Measurements from ENCODE around the gene HCFC1. TPM values are rescaled to one million over a fixed set of nuclear protein-coding genes. Genes with fewer than 3 reads are reported as not detected.
A peak's percentile ranks its signal among the peaks of the same experiment; 100 is the strongest.

HCFC1 gene
- total RNA-seq, 1 donor from 2014 or later = 61.2 TPM

DNA sequence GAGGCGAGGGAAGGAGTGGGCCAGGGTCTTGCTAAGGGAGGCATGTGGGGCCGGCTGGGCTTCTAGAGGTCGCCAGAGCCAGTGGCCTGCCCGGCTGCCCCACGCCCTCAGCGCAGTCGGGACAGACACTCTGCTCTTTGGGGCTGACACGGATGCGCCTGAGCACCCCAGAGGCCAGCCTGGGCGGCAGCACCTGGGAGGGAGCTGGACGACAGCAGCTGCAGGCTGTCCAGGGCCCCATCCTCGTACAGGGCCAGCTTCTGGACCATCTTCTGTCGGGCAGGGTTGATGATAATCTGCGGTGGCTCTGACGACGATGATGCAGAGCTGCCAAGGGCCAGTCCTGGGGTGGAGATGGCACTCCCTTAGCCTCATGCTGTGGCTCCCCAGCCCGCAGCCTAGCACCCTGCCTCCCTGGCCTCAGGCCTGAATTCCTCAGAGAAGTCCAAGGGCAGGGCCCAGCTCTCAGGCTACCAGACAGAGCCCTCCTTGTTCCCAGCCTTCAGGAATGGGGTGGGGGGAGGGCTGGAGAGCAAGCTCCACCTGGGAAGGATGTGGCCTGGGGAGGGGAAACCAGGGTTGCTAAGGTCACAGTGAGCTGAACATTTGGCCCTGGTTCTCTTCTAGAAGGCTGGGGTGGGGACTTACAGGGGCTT is 40.8 kb upstream of the HCFC1 start:
- Histone ChIP-seq H4K20me1 (ENCODE audit: insufficient read depth, low read length) (peaks cover 7% of the 10 kb centered on the region), H3K9me3 (ENCODE audit: insufficient read depth, low read depth, low read length) (no peaks in the 10 kb centered on the region), H3K36me3 (ENCODE audit: insufficient read depth, low read length) (peaks cover 4% of the 10 kb centered on the region), H3K9ac (ENCODE audit: low read length) (no peak overlapping the region), H3K27me3 (ENCODE audit: insufficient read depth, low read length) (no peaks in the 10 kb centered on the region), H3K79me2 (ENCODE audit: insufficient read depth, low read length) (peaks cover 17% of the 10 kb centered on the region), H3K4me1 (ENCODE audit: insufficient read depth, low read length) (no peaks in the 10 kb centered on the region), H3K27ac (ENCODE audit: low read depth, low read length) (no peak overlapping the region), H2AFZ (ENCODE audit: low read depth, low read length) (no peak overlapping the region), H3K4me2 (ENCODE audit: low read length) (no peak overlapping the region), H3K4me3 (ENCODE audit: insufficient read depth, low read depth, low read length) (no peak overlapping the region)
- no peak overlapping the region for H3K4me3 Mint-ChIP-seq (ENCODE audit: unreplicated experiment)
- peaks cover 4% of the 10 kb centered on the region for H3K36me3 Mint-ChIP-seq (ENCODE audit: low read depth, unreplicated experiment)
- no peak overlapping the region for H3K27ac Mint-ChIP-seq (ENCODE audit: unreplicated experiment)
- DNase-seq (ENCODE audit: low read depth) (no peak), FAIRE-seq (no peak)
- TF ChIP-seq CTCF (IDR thresholded peaks at IDR 0.05; ENCODE audit: insufficient read depth, low read depth, low read length) (no peak), EZH2 (IDR thresholded peaks at IDR 0.05; ENCODE audit: insufficient read depth, low read length) (no peak)
- H3K9me3 Mint-ChIP-seq (ENCODE audit: unreplicated experiment) = no peaks in the 10 kb centered on the region
- H3K4me1 Mint-ChIP-seq (ENCODE audit: low read depth, unreplicated experiment) = no peaks in the 10 kb centered on the region
- no peaks in the 10 kb centered on the region for H3K27me3 Mint-ChIP-seq (ENCODE audit: low read depth, unreplicated experiment)

DNA sequence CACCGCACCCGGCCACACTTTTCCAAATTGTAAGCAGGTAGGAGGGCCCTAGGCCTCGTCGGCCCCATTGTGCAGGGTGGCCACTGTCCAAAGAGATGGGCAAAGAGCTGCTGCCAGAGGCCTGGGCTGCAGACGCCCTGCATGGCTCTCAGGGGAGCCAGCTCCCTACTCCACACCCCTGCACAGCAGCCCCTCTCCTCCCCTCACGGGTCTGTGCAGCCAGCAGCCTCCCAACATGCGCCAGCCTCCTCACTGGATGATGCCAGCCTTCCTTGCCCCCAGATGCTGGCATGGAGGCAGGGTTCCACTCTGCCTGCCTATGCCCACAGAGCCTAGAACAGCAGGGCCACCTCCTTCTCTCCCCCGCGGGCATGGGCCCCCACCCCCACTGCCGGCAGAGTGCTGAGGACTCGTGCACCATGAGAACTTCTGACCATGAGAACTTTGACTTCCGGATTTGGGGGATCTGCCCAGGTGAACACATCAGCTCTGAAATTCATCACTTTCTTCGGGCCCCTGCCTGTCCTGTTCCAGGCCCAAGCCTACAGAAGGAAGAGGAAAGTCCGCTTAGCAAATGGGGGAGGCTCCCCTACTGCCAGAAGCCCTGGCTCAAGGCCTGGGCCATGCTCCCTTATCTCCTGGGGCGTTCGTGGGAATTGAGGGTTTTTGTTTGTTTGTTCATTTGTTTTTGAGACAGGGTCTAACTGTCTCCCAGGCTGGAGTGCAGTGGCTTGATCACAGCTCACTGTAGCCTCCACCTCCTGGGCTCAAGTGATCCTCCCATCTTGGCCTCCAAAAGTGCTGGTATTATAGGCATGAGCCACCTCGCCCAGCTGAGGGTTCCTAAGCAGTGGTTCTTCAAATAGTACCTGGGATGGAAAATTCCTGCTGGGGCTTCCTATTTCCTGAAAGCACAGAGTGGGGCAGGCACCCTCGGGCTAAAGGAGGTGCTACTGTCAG is 40.0 kb upstream of the HCFC1 start:
- FAIRE-seq = peak; percentile 77
- H3K4me1 Mint-ChIP-seq (ENCODE audit: low read depth, unreplicated experiment) = no peaks in the 10 kb centered on the region
- H3K36me3 Mint-ChIP-seq (ENCODE audit: low read depth, unreplicated experiment) = peaks cover 4% of the 10 kb centered on the region

More for the DNA sequence above, 40.0 kb upstream of the HCFC1 start:
- Mint-ChIP-seq H3K9me3 (ENCODE audit: unreplicated experiment) (no peaks in the 10 kb centered on the region), H3K27ac (ENCODE audit: unreplicated experiment) (peak overlapping the region; percentile 26), H3K27me3 (ENCODE audit: low read depth, unreplicated experiment) (no peaks in the 10 kb centered on the region), H3K4me3 (ENCODE audit: unreplicated experiment) (no peak overlapping the region)
- H4K20me1 ChIP-seq (ENCODE audit: insufficient read depth, low read length) = peaks cover 7% of the 10 kb centered on the region
- no peak overlapping the region for H3K27ac ChIP-seq (ENCODE audit: low read depth, low read length)
- DNase-seq (ENCODE audit: low read depth) = no peak
- H3K4me2 ChIP-seq (ENCODE audit: low read length) = no peak overlapping the region
- H3K36me3 ChIP-seq (ENCODE audit: insufficient read depth, low read length) = peaks cover 2% of the 10 kb centered on the region
- no peaks in the 10 kb centered on the region for H3K9me3 ChIP-seq (ENCODE audit: insufficient read depth, low read depth, low read length)
- no peak overlapping the region for H3K9ac ChIP-seq (ENCODE audit: low read length)
- H2AFZ ChIP-seq (ENCODE audit: low read depth, low read length) = no peak overlapping the region
- no peaks in the 10 kb centered on the region for H3K27me3 ChIP-seq (ENCODE audit: insufficient read depth, low read length)
- H3K4me3 ChIP-seq (ENCODE audit: insufficient read depth, low read depth, low read length) = no peak overlapping the region
- no peak for TF ChIP-seq EZH2 (IDR thresholded peaks at IDR 0.05; ENCODE audit: insufficient read depth, low read length)
- TF ChIP-seq CTCF (IDR thresholded peaks at IDR 0.05; ENCODE audit: insufficient read depth, low read depth, low read length) = no peak
- no peaks in the 10 kb centered on the region for H3K4me1 ChIP-seq (ENCODE audit: insufficient read depth, low read length)
- H3K79me2 ChIP-seq (ENCODE audit: insufficient read depth, low read length) = peaks cover 10% of the 10 kb centered on the region
